Left ventricle myocardium inferior (tissue), 1 donor: ENCODE measurements around the gene NCEH1. TPM values are rescaled to one million over a fixed set of nuclear protein-coding genes. Genes with fewer than 3 reads are reported as not detected.
A peak's percentile ranks its signal among the peaks of the same experiment; 100 is the strongest.

Experiments used
- DNase-seq: peaks from one replicate; pipeline ENCODE4 v3.0.0-alpha.2; 2020
- H3K27ac ChIP-seq: fragments of 200-600 bp; replicated peaks from 2 replicates; pipeline ENCODE4 v1.8.0; 2021
- H3K27me3 ChIP-seq: fragments of 200-600 bp; 2 replicates; pipeline ENCODE4 v1.8.0; 2021; ENCODE audit warnings: low read depth
- H3K36me3 ChIP-seq: fragments of 200-600 bp; 2 replicates; pipeline ENCODE4 v1.8.0; 2021
- H3K4me1 ChIP-seq: fragments of 200-600 bp; 2 replicates; pipeline ENCODE4 v1.8.0; 2021
- H3K4me3 ChIP-seq: fragments of 200-600 bp; 2 replicates; pipeline ENCODE4 v1.8.0; 2021; ENCODE audit warnings: mild to moderate bottlenecking, moderate library complexity
- H3K9me3 ChIP-seq: fragments of 200-600 bp; replicated peaks from 2 replicates; pipeline ENCODE4 v1.8.0; 2021
- intact Hi-C: fragments of 100-400 bp; cut with micrococcal nuclease; formaldehyde crosslinking; loops from one replicate; pipeline ENCODE4 v1.11.0; 2022
- total RNA-seq: library from RNA; stranded (reverse); fragmentation: NEBNext Ultra II Directional; extraction: Animal tissue kit (Norgen Biotek cat#: 25700); gene quantifications from one replicate; pipeline ENCODE4 v1.2.1, GENCODE V29; 2021
- TF ChIP-seq, protein P1 (sequence below): fragments of 200-600 bp; IDR thresholded peaks from 2 replicates; pipeline ENCODE4 v1.8.0; 2021; ENCODE audit warnings: antibody characterized with exemption, mild to moderate bottlenecking, borderline replicate concordance
- donor health status: DM: no; HTN: yes; CAD: no; lungs with severe emphysema.

Gene NCEH1
- total RNA-seq, 1 donor from 2014 or later: 58.6 TPM

DNA sequence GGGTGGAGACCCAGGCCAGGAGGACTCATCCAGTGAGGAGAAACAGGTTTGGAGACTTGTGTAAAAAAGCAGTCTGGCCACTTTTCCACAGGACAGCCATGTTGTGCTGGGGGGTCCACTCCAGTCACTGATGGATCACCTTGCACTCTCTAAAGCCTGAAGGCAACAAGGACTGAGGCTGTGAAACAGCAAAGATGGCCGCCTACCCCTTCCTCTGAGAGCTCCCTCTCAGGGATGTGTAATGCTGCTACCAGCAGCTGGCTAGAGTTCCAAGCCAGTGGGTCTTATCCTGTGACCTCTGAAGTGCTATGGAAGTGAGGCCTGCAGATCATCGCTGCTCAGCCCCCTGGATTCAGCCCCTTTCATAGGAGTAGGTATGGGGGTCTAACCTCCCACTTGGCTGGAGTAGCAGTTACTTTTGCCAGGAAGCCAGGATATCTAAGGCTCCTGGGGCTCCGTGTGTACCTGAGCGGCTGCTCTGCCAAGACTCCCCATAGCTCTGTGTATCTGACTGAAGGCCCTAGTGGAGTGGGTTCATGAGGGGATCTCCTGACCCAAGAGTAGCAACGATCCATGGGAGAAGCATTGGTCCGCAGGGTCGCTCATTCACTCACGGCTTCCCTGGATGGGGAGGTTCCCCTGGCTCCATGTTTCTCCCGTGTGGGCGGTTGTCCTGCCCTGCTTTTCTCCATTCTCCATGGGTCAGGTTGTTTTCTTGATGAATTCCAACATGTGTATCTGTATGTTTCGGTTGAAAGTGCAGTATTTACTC lies 117.8 kb downstream of the NCEH1 start:
- Histone ChIP-seq H3K27me3 (no peaks in the 10 kb centered on the region), H3K9me3 (peaks cover 22% of the 10 kb centered on the region), H3K4me3 (no peak overlapping the region), H3K27ac (no peak overlapping the region), H3K4me1 (peaks cover 27% of the 10 kb centered on the region), H3K36me3 (no peaks in the 10 kb centered on the region)
- TF ChIP-seq, protein P1, sequence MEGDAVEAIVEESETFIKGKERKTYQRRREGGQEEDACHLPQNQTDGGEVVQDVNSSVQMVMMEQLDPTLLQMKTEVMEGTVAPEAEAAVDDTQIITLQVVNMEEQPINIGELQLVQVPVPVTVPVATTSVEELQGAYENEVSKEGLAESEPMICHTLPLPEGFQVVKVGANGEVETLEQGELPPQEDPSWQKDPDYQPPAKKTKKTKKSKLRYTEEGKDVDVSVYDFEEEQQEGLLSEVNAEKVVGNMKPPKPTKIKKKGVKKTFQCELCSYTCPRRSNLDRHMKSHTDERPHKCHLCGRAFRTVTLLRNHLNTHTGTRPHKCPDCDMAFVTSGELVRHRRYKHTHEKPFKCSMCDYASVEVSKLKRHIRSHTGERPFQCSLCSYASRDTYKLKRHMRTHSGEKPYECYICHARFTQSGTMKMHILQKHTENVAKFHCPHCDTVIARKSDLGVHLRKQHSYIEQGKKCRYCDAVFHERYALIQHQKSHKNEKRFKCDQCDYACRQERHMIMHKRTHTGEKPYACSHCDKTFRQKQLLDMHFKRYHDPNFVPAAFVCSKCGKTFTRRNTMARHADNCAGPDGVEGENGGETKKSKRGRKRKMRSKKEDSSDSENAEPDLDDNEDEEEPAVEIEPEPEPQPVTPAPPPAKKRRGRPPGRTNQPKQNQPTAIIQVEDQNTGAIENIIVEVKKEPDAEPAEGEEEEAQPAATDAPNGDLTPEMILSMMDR: no peak
- DNase-seq: no peak
- intact Hi-C loops: loop anchor here (5.0 kb wide), 1 partner anchor 76 kb away; no protein-coding TSS in a partner anchor

DNA sequence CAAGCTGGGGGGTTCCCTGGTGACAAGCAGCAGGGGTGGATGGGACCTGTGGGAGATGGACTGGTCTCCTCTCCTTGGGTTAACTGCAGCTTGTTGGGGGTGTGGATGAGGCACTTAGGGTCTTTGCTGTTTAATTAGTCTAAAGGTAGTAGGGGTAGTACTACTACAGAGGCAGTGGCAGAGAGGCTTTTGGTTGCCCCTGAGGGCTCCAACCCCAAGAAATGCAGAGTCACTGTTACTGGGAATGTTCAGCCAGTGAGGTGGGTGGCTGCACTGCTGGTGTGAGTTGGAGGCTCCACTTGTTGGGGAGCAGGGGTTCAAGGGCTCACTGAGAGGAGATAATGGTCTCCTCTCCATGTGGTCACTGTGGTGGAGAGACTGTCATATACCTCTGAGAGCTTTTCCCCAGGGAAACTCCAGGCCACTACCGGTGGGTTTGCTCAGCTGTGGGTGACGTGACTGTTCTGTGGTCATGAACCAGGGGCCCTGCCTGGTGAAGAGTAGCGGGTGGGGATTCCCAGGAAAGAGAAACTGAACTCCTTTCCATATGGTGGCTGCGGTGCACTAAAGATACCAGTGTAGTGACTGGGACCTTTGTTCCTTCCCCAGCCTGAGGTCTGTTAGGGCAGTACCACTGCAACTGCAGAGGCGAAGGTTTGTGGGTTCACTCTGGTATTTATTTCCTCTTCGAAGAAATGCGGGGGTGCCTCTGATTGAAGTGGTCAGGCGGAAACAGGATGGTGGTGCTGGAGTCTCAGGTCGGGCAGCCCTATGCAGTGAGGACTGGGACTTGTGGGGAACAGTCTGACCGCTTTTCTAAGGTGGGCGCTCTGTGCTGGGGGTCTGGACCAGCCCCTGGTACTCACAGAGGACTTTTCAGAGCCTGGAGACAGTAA lies 118.7 kb downstream of the NCEH1 start:
- Histone ChIP-seq H3K27ac (no peak overlapping the region), H3K9me3 (peaks cover 22% of the 10 kb centered on the region), H3K4me3 (no peak overlapping the region), H3K36me3 (no peaks in the 10 kb centered on the region), H3K4me1 (peaks cover 32% of the 10 kb centered on the region), H3K27me3 (no peaks in the 10 kb centered on the region)
- TF ChIP-seq, protein P1: no peak
- intact Hi-C loops: loop anchor here (5.0 kb wide), 1 partner anchor 75 kb away; no protein-coding TSS in a partner anchor
- no peak for DNase-seq

DNA sequence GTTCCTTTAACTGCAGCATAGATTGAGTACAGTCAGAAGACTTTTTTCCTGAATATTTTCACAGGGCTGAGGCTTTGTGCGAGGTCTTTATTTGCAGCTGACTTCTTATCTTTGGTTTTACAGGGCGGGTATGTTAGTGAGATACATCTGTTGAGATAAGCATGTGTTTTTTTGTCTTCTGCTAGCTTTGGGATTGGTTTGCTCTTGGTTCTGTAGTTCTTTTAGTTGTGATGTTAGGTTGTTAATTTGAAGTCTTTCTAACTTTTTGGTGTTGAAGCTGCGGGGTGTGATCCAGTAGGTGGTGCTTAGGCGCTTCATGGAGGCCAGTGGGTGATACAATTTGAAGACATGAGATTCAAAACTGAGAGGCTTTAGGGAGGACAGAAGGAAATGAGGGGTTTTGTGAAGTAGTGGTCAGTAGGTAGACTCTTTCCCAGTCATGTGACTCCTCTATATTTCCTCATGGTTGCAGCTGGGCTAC lies 119.7 kb downstream of the NCEH1 start:
- H3K4me1 ChIP-seq: peaks cover 38% of the 10 kb centered on the region
- intact Hi-C loops: loop anchor here (5.0 kb wide), 1 partner anchor 74 kb away; no protein-coding TSS in a partner anchor

DNA sequence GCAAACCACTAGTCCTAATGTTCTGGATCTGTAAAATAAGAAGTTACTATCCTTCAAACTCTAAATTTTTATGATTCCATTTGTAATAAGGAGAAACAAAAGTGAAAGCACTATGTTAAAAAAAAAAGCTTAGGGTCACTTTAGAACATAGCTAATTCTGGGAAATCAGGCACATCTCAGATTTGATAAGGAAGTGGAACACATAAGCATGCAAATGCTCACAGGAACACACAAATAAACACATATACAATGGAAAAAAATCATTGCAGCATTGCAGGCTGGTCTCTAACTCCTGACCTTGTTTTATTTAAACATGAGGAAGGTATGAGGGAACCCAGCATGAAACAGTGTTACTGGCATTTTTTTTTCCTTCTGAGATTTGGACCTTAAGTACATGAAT lies 124.4 kb downstream of the NCEH1 start:
- TF ChIP-seq, protein P1: no peak
- H3K36me3 ChIP-seq: no peaks in the 10 kb centered on the region
- peak overlapping the region; percentile 75 for H3K27ac ChIP-seq
- H3K4me1 ChIP-seq: peaks cover 28% of the 10 kb centered on the region
- intact Hi-C loops: no loop called here
- no peaks in the 10 kb centered on the region for H3K27me3 ChIP-seq
- H3K9me3 ChIP-seq: peaks cover 22% of the 10 kb centered on the region
- no peak for DNase-seq
- H3K4me3 ChIP-seq: peak overlapping the region; percentile 29

More for the DNA sequence above, 119.7 kb downstream of the NCEH1 start:
- peaks cover 22% of the 10 kb centered on the region for H3K9me3 ChIP-seq
- DNase-seq: no peak
- no peak overlapping the region for H3K4me3 ChIP-seq
- TF ChIP-seq, protein P1: no peak
- peak overlapping the region; percentile 6 for H3K27ac ChIP-seq
- no peaks in the 10 kb centered on the region for H3K36me3 ChIP-seq
- no peaks in the 10 kb centered on the region for H3K27me3 ChIP-seq

DNA sequence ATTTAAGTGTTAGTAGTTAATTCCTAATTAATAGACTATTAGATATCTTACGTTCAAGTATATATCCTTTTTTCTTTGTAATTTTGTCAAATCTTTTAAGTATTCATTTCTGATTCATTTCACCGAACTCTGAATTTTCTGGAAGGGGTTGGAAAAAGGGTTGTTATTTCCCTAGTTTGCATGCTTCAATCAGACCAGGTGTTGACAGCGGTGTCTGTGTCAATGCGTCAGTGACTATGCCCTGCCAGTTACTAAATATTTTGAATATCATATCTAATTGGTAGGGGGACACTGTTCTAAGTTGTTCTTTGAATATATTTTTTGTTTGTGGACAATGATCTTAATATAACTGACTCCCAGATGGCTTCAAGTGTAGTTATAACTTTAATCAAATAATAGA lies 124.9 kb downstream of the NCEH1 start:
- TF ChIP-seq, protein P1: no peak
- H3K27ac ChIP-seq: peak overlapping the region; percentile 75
- H3K9me3 ChIP-seq: peaks cover 22% of the 10 kb centered on the region
- intact Hi-C loops: no loop called here
- H3K27me3 ChIP-seq: no peaks in the 10 kb centered on the region
- no peak for DNase-seq
- H3K4me3 ChIP-seq: peak overlapping the region; percentile 29
- H3K36me3 ChIP-seq: no peaks in the 10 kb centered on the region
- peaks cover 32% of the 10 kb centered on the region for H3K4me1 ChIP-seq
